CD14-positive monocyte (primary cell): ENCODE results near the gene PLPP2. TPM values are rescaled to one million over a fixed set of nuclear protein-coding genes. Genes with fewer than 3 reads are reported as not detected.

Experiments used
- DNase-seq, 3 donors: peaks; one replicate each; pipeline ENCODE4 v3.0.0-alpha.2; 2011 to 2022
- H2AFZ ChIP-seq: 2 replicates; pipeline ENCODE4 v1.6.0; 2012; ENCODE audit warnings: mild to moderate bottlenecking, low read depth, low read length, inconsistent platforms; ENCODE audit not compliant: insufficient read depth, poor library complexity, severe bottlenecking
- H3K27ac ChIP-seq, 2 donors: 1 replicate in 1 of 2; 2 replicates in 1 of 2; pipeline ENCODE4 v1.5.1; 2012 to 2013; ENCODE audit warnings: low read length in 2 of 2, control low read depth in 1 of 2, inconsistent platforms in 1 of 2, low read depth in 1 of 2, mild to moderate bottlenecking in 1 of 2
- H3K27me3 ChIP-seq, 2 donors: one replicate each; pipeline versions ENCODE4 v1.6.0 to v1.6.1; 2011 to 2013; ENCODE audit warnings: low read length in 2 of 2; ENCODE audit not compliant: control insufficient read depth in 2 of 2, insufficient read depth in 2 of 2
- H3K36me3 ChIP-seq, 2 donors: replicated peaks in 1 of 2; 1 replicate in 1 of 2; 2 replicates in 1 of 2; pipeline versions ENCODE4 v1.5.1 to v1.6.1; 2012 to 2013; ENCODE audit warnings: low read length in 2 of 2, control low read depth in 1 of 2, inconsistent platforms in 1 of 2, mild to moderate bottlenecking in 1 of 2; ENCODE audit not compliant: insufficient read depth in 2 of 2, control insufficient read depth in 1 of 2
- H3K4me1 ChIP-seq, 2 donors: 1 replicate in 1 of 2; 2 replicates in 1 of 2; pipeline versions ENCODE4 v1.5.1 to v1.6.1; 2012 to 2013; ENCODE audit warnings: low read length in 2 of 2, control low read depth in 1 of 2, inconsistent platforms in 1 of 2, mild to moderate bottlenecking in 1 of 2, moderate library complexity in 1 of 2; ENCODE audit not compliant: insufficient read depth in 2 of 2, control insufficient read depth in 1 of 2
- H3K4me2 ChIP-seq: replicated peaks from 2 replicates; pipeline ENCODE3; 2012; ENCODE audit warnings: low read length, moderate library complexity, mild to moderate bottlenecking; ENCODE audit not compliant: poor library complexity, severe bottlenecking; ENCODE audit errors: extremely low read depth
- H3K4me3 ChIP-seq, 3 experiments: fragments of 200-600 bp in 1 of 3; sonication (generic) in 1 of 3; replicated peaks in 1 of 3; 1 replicate in 2 of 3; 2 replicates in 1 of 3; pipeline ENCODE4 v1.5.1; 2011 to 2013; ENCODE audit warnings: low read length in 3 of 3, mild to moderate bottlenecking in 3 of 3, control low read depth in 2 of 3, low read depth in 2 of 3, inconsistent platforms in 1 of 3, moderate library complexity in 1 of 3
- H3K79me2 ChIP-seq: 2 replicates; pipeline ENCODE4 v1.6.0; 2012; ENCODE audit warnings: mild to moderate bottlenecking, control low read depth, inconsistent platforms, low read length, moderate library complexity; ENCODE audit not compliant: insufficient read depth
- H3K9ac ChIP-seq: 2 replicates; pipeline ENCODE4 v1.6.0; 2017; ENCODE audit warnings: low read length, mild to moderate bottlenecking; ENCODE audit not compliant: insufficient read depth, poor library complexity, severe bottlenecking
- H3K9me3 ChIP-seq, 2 donors: replicated peaks in 1 of 2; 1 replicate in 1 of 2; 2 replicates in 1 of 2; pipeline versions ENCODE4 v1.5.1 to v1.6.1; 2012 to 2013; ENCODE audit warnings: low read length in 2 of 2, control low read depth in 1 of 2; ENCODE audit not compliant: control insufficient read depth in 1 of 2, insufficient read depth in 1 of 2
- H4K20me1 ChIP-seq: 2 replicates; pipeline ENCODE4 v1.6.0; 2012; ENCODE audit warnings: mild to moderate bottlenecking, low read length, control low read depth, moderate library complexity; ENCODE audit not compliant: insufficient read depth
- H3K27ac Mint-ChIP-seq, 7 donors: one replicate each; pipeline ENCODE4 v1.8.0; 2020; ENCODE audit warnings: mild to moderate bottlenecking in 7 of 7, mixed read lengths in 7 of 7, moderate library complexity in 6 of 7, inconsistent platforms in 2 of 7
- H3K27me3 Mint-ChIP-seq, 3 donors: one replicate each; pipeline ENCODE4 v1.8.0; 2021 to 2022; ENCODE audit warnings: low read depth in 3 of 3, mild to moderate bottlenecking in 3 of 3, mixed read lengths in 3 of 3, moderate library complexity in 3 of 3, inconsistent platforms in 1 of 3
- H3K36me3 Mint-ChIP-seq, 2 donors: one replicate each; pipeline ENCODE4 v1.8.0; 2020; ENCODE audit warnings: mixed read lengths in 2 of 2, inconsistent platforms in 1 of 2, mild to moderate bottlenecking in 1 of 2
- H3K4me1 Mint-ChIP-seq: one replicate; pipeline ENCODE4 v1.8.0; 2020; ENCODE audit warnings: mild to moderate bottlenecking, mixed read lengths
- H3K4me3 Mint-ChIP-seq, 2 donors: one replicate each; pipeline ENCODE4 v1.8.0; 2020; ENCODE audit warnings: mild to moderate bottlenecking in 2 of 2, mixed read lengths in 2 of 2, moderate library complexity in 1 of 2
- H3K9me3 Mint-ChIP-seq, 7 donors: one replicate each; pipeline ENCODE4 v1.8.0; 2020 to 2022; ENCODE audit warnings: mixed read lengths in 7 of 7, mild to moderate bottlenecking in 6 of 7, moderate library complexity in 6 of 7, inconsistent platforms in 2 of 7
- CTCF ChIP-seq: fragments of 200-600 bp; IDR thresholded peaks from one replicate; pipeline ENCODE4 v1.8.0; 2022; ENCODE audit warnings: antibody characterized with exemption, mild to moderate bottlenecking
- WGBS: methylation state at CpG from one replicate; pipeline ENCODE4 v1.1.5; 2013; ENCODE audit warnings: missing lambda C conversion rate; ENCODE audit not compliant: insufficient coverage; 5-methylcytosine and 5-hydroxymethylcytosine counted together
- intact Hi-C, 2 donors: fragments of 100-400 bp; cut with micrococcal nuclease; formaldehyde crosslinking; loops; one replicate each; pipeline versions ENCODE4 v1.15.0 to v1.15.1; 2023
- polyA plus RNA-seq, 3 donors: library from polyadenylated mRNA; depleted of rRNA in 1 of 3; unstranded in 2 of 3; stranded (reverse) in 1 of 3; fragments of 300-500 nt in 2 of 3; fragments of >200 nt in 1 of 3; fragmentation: Illumina TruSeq in 2 of 3; gene quantifications; 1 replicate in 2 of 3; 2 replicates in 1 of 3; pipeline ENCODE4 v1.2.3, GENCODE V29; 2012 to 2021

Gene PLPP2
- polyA plus RNA-seq, 3 donors, result 0.01 TPM; not detected in 2

- no peak overlapping the region for H3K27ac Mint-ChIP-seq
- no peak for TF ChIP-seq CTCF
- intact Hi-C loops, result no loop called here
- no peaks in the 10 kb centered on the region for H3K27me3 ChIP-seq
- peaks cover 43% of the 10 kb centered on the region for H4K20me1 ChIP-seq
- no peaks in the 10 kb centered on the region for H3K4me1 ChIP-seq
- no CpG with 5 or more reads among the region's 4 CpGs for WGBS
- peaks cover 0 to 62% of the 10 kb centered on the region in 2 donors for H3K36me3 Mint-ChIP-seq
- peaks cover 31 to 42% (median 41%) of the 10 kb centered on the region in 7 donors for H3K9me3 Mint-ChIP-seq
- H3K27me3 Mint-ChIP-seq, result peaks cover 0 to 2% (median 1%) of the 10 kb centered on the region in 3 donors
- DNase-seq, result no peak
- no peak overlapping the region for H2AFZ ChIP-seq
- no peak overlapping the region for H3K4me3 ChIP-seq
- no peaks in the 10 kb centered on the region for H3K4me1 Mint-ChIP-seq
- peaks cover 79 to 90% of the 10 kb centered on the region in 2 donors for H3K36me3 ChIP-seq
- H3K9ac ChIP-seq, result no peak overlapping the region
- H3K79me2 ChIP-seq, result peaks cover 6% of the 10 kb centered on the region
- H3K9me3 ChIP-seq, result peaks cover 38 to 45% of the 10 kb centered on the region in 2 donors
- H3K4me2 ChIP-seq, result no peak overlapping the region
- H3K27ac ChIP-seq, result no peak overlapping the region
- H3K4me3 Mint-ChIP-seq, result no peak overlapping the region
These were observed 36.9 kb upstream of the PLPP2 start for GRCh38 chr19:328025-328505.

- intact Hi-C loops, result no loop called here
These were observed 36.3 kb upstream of the PLPP2 start for GRCh38 chr19:327291-328024.

More at GRCh38 chr19:327291-328024, 36.3 kb upstream of the PLPP2 start:
- Mint-ChIP-seq H3K4me1 (no peaks in the 10 kb centered on the region), H3K4me3 (no peak overlapping the region), H3K27me3 (peaks cover 0 to 2% (median 1%) of the 10 kb centered on the region in 3 donors), H3K9me3 (peaks cover 31 to 42% (median 41%) of the 10 kb centered on the region in 7 donors), H3K36me3 (peaks cover 0 to 62% of the 10 kb centered on the region in 2 donors), H3K27ac (no peak overlapping the region)
- H3K4me1 ChIP-seq, result no peaks in the 10 kb centered on the region
- no peak for DNase-seq
- peaks cover 38 to 45% of the 10 kb centered on the region in 2 donors for H3K9me3 ChIP-seq
- H3K4me2 ChIP-seq, result no peak overlapping the region
- 100% methylated on average over 12 of the region's 17 CpGs for WGBS
- TF ChIP-seq CTCF, result no peak
- no peak overlapping the region for H3K4me3 ChIP-seq
- peaks cover 49% of the 10 kb centered on the region for H4K20me1 ChIP-seq
- no peak overlapping the region for H3K27ac ChIP-seq
- H2AFZ ChIP-seq, result no peak overlapping the region
- no peak overlapping the region for H3K9ac ChIP-seq
- peaks cover 6% of the 10 kb centered on the region for H3K79me2 ChIP-seq
- peaks cover 85 to 96% of the 10 kb centered on the region in 2 donors for H3K36me3 ChIP-seq
- no peaks in the 10 kb centered on the region for H3K27me3 ChIP-seq
